Suprapubic skin (tissue), 4 donors: ENCODE data around the gene CMPK2. TPM values are rescaled to one million over a fixed set of nuclear protein-coding genes. Genes with fewer than 3 reads are reported as not detected.

Experiments
- DNase-seq, 2 donors: peaks; one replicate each; pipeline ENCODE4 v3.0.0-alpha.2; 2019; ENCODE audit warnings: low spot score in 2 of 2
- H3K27ac ChIP-seq: fragments of 200-600 bp; sonication (generic); one replicate; pipeline ENCODE4 v1.5.1; 2019
- H3K27me3 ChIP-seq: fragments of 200-600 bp; sonication (generic); one replicate; pipeline ENCODE4 v1.5.1; 2019
- H3K36me3 ChIP-seq: fragments of 200-600 bp; sonication (generic); one replicate; pipeline ENCODE4 v1.5.1; 2019
- H3K4me1 ChIP-seq: fragments of 200-600 bp; sonication (generic); one replicate; pipeline ENCODE4 v1.5.1; 2019
- H3K4me3 ChIP-seq: fragments of 200-600 bp; sonication (generic); one replicate; pipeline ENCODE4 v1.5.1; 2019; ENCODE audit warnings: mild to moderate bottlenecking
- H3K9me3 ChIP-seq: fragments of 200-600 bp; sonication (generic); one replicate; pipeline ENCODE4 v1.5.1; 2019
- CTCF ChIP-seq, 2 donors: fragments of 200-600 bp in 1 of 2; fragments of 450-650 bp in 1 of 2; sonication (generic) in 1 of 2; IDR thresholded peaks; one replicate each; pipeline ENCODE4 v1.5.1; 2016 to 2019; ENCODE audit warnings: antibody characterized with exemption in 2 of 2, mild to moderate bottlenecking in 1 of 2, moderate library complexity in 1 of 2
- EP300 ChIP-seq: sonication (generic); formaldehyde crosslinking; IDR thresholded peaks from one replicate; pipeline ENCODE4 v1.6.1; 2017; ENCODE audit warnings: antibody characterized with exemption
- POLR2A ChIP-seq, 2 donors: fragments of 450-650 bp; IDR thresholded peaks; one replicate each; pipeline ENCODE4 v1.6.1; 2017; ENCODE audit warnings: antibody characterized with exemption in 2 of 2, mild to moderate bottlenecking in 2 of 2, moderate library complexity in 2 of 2
- POLR2AphosphoS5 ChIP-seq, 3 donors: sonication (generic); formaldehyde crosslinking; IDR thresholded peaks; one replicate each; pipeline ENCODE4 v1.6.1; 2017; ENCODE audit warnings: antibody characterized with exemption in 3 of 3
- WGBS: methylation state at CpG from one replicate; pipeline ENCODE4 v1.1.5; 2018; 5-methylcytosine and 5-hydroxymethylcytosine counted together
- total RNA-seq, 4 donors: library from RNA; depleted of rRNA; stranded (reverse); fragments of >200 nt; gene quantifications; one replicate each; pipeline ENCODE4 v1.1.0, GENCODE V29; 2016

The CMPK2 gene
- total RNA-seq, 4 donors from 2014 or later = 0.83 to 3.1 (median 1.3) TPM

GRCh38 chr2:6885551-6885950 lies 19.8 kb upstream of the CMPK2 start:
- Histone ChIP-seq H3K27me3 (no peaks in the 10 kb centered on the region), H3K36me3 (no peaks in the 10 kb centered on the region), H3K4me3 (no peak overlapping the region), H3K4me1 (peaks cover 10% of the 10 kb centered on the region), H3K27ac (no peak overlapping the region), H3K9me3 (no peaks in the 10 kb centered on the region)
- DNase-seq = no peak
- TF ChIP-seq POLR2AphosphoS5 (IDR thresholded peaks at IDR 0.05) (no peak), EP300 (no peak), CTCF (IDR thresholded peaks at IDR 0.05) (no peak), POLR2A (IDR thresholded peaks at IDR 0.05) (no peak)
- 86% methylated on average over 2 of the region's 2 CpGs for WGBS

GRCh38 chr2:6883448-6884122 lies 17.9 kb upstream of the CMPK2 start:
- H3K9me3 ChIP-seq = no peaks in the 10 kb centered on the region
- H3K4me1 ChIP-seq = peaks cover 14% of the 10 kb centered on the region
- no peaks in the 10 kb centered on the region for H3K36me3 ChIP-seq
- no peak for DNase-seq
- no peaks in the 10 kb centered on the region for H3K27me3 ChIP-seq
- WGBS = 54% methylated on average over 7 of the region's 7 CpGs
- no peak overlapping the region for H3K4me3 ChIP-seq
- TF ChIP-seq EP300 (no peak), POLR2AphosphoS5 (IDR thresholded peaks at IDR 0.05) (no peak), POLR2A (IDR thresholded peaks at IDR 0.05) (no peak), CTCF (IDR thresholded peaks at IDR 0.05) (no peak)
- H3K27ac ChIP-seq = no peak overlapping the region

GRCh38 chr2:6881516-6881915 lies 15.8 kb upstream of the CMPK2 start:
- Histone ChIP-seq H3K4me1 (peaks cover 22% of the 10 kb centered on the region), H3K27me3 (no peaks in the 10 kb centered on the region), H3K36me3 (no peaks in the 10 kb centered on the region), H3K4me3 (no peak overlapping the region), H3K27ac (no peak overlapping the region), H3K9me3 (no peaks in the 10 kb centered on the region)
- TF ChIP-seq POLR2AphosphoS5 (IDR thresholded peaks at IDR 0.05) (no peak), POLR2A (IDR thresholded peaks at IDR 0.05) (no peak), EP300 (no peak)
- WGBS = 98% methylated on average over 5 of the region's 5 CpGs
- no peak for DNase-seq

GRCh38 chr2:6881046-6881445 lies 15.3 kb upstream of the CMPK2 start:
- Histone ChIP-seq H3K27ac (no peak overlapping the region), H3K4me1 (peaks cover 22% of the 10 kb centered on the region), H3K4me3 (no peak overlapping the region), H3K9me3 (no peaks in the 10 kb centered on the region), H3K36me3 (no peaks in the 10 kb centered on the region), H3K27me3 (no peaks in the 10 kb centered on the region)
- no peak for TF ChIP-seq POLR2A (IDR thresholded peaks at IDR 0.05)
- TF ChIP-seq EP300 = no peak
- WGBS = 82% methylated on average over 1 of the region's 1 CpG
- no peak for DNase-seq

GRCh38 chr2:6880200-6880733 lies 14.6 kb upstream of the CMPK2 start:
- no peak overlapping the region for H3K4me3 ChIP-seq
- TF ChIP-seq POLR2A (IDR thresholded peaks at IDR 0.05) (no peak), POLR2AphosphoS5 (IDR thresholded peaks at IDR 0.05) (no peak), CTCF (IDR thresholded peaks at IDR 0.05) (no peak), EP300 (no peak)
- peaks cover 22% of the 10 kb centered on the region for H3K4me1 ChIP-seq
- no peak overlapping the region for H3K27ac ChIP-seq
- no peaks in the 10 kb centered on the region for H3K27me3 ChIP-seq
- no peaks in the 10 kb centered on the region for H3K36me3 ChIP-seq
- DNase-seq = no peak
- no peaks in the 10 kb centered on the region for H3K9me3 ChIP-seq
- WGBS = 84% methylated on average over 2 of the region's 2 CpGs

GRCh38 chr2:6879011-6879410 lies 13.3 kb upstream of the CMPK2 start:
- WGBS = 71% methylated on average over 2 of the region's 2 CpGs
- H3K4me3 ChIP-seq = no peak overlapping the region
- H3K27me3 ChIP-seq = no peaks in the 10 kb centered on the region
- H3K36me3 ChIP-seq = no peaks in the 10 kb centered on the region
- no peaks in the 10 kb centered on the region for H3K9me3 ChIP-seq
- peaks cover 21% of the 10 kb centered on the region for H3K4me1 ChIP-seq
- H3K27ac ChIP-seq = no peak overlapping the region
- DNase-seq = no peak
- TF ChIP-seq EP300 = no peak
- TF ChIP-seq POLR2AphosphoS5 (IDR thresholded peaks at IDR 0.05) = no peak
- no peak for TF ChIP-seq CTCF (IDR thresholded peaks at IDR 0.05)
